Hepatocyte (in vitro differentiated cells): Measurements from ENCODE around the gene TSPEAR. TPM values are rescaled to one million over a fixed set of nuclear protein-coding genes. Genes with fewer than 3 reads are reported as not detected.

Experiments used
- DNase-seq: peaks from one replicate; pipeline ENCODE4 v3.0.0-alpha.2; 2016; ENCODE audit warnings: low spot score
- H2AFZ ChIP-seq: fragments of 200-600 bp; sonication (generic); 2 replicates; pipeline ENCODE4 v1.6.0; 2016; ENCODE audit warnings: antibody characterized with exemption, mild to moderate bottlenecking
- H3K27ac ChIP-seq: fragments of 200-600 bp; sonication (generic); 2 replicates; pipeline ENCODE4 v1.5.1; 2016; ENCODE audit warnings: mild to moderate bottlenecking
- H3K27me3 ChIP-seq: fragments of 200-600 bp; sonication (generic); 2 replicates; pipeline ENCODE4 v1.6.1; 2016
- H3K36me3 ChIP-seq: fragments of 200-600 bp; sonication (generic); replicated peaks from 2 replicates; pipeline ENCODE4 v1.5.1; 2016; ENCODE audit warnings: low read depth; ENCODE audit not compliant: insufficient read depth
- H3K4me1 ChIP-seq: fragments of 200-600 bp; sonication (generic); 2 replicates; pipeline ENCODE4 v1.5.1; 2016; ENCODE audit warnings: mild to moderate bottlenecking, moderate library complexity; ENCODE audit not compliant: insufficient read depth
- H3K4me2 ChIP-seq: fragments of 200-600 bp; sonication (generic); 2 replicates; pipeline ENCODE4 v1.6.0; 2016
- H3K4me3 ChIP-seq: fragments of 200-600 bp; sonication (generic); 2 replicates; pipeline ENCODE4 v1.5.1; 2016; ENCODE audit warnings: mild to moderate bottlenecking
- H3K79me2 ChIP-seq: fragments of 200-600 bp; sonication (generic); 2 replicates; pipeline ENCODE4 v1.6.0; 2017; ENCODE audit warnings: mild to moderate bottlenecking
- H3K9me2 ChIP-seq: fragments of 200-600 bp; sonication (generic); replicated peaks from 2 replicates; pipeline ENCODE4 v1.6.0; 2017; ENCODE audit warnings: mild to moderate bottlenecking; ENCODE audit not compliant: insufficient read depth
- H3K9me3 ChIP-seq: fragments of 200-600 bp; sonication (generic); 2 replicates; pipeline ENCODE4 v1.5.1; 2016; ENCODE audit warnings: low read depth, mild to moderate bottlenecking
- H4K20me1 ChIP-seq: fragments of 200-600 bp; sonication (generic); 2 replicates; pipeline ENCODE4 v1.6.0; 2016; ENCODE audit warnings: mild to moderate bottlenecking; ENCODE audit not compliant: insufficient read depth, poor library complexity, severe bottlenecking
- CTCF ChIP-seq: fragments of 200-600 bp; sonication (generic); IDR thresholded peaks from 2 replicates; pipeline ENCODE4 v1.5.1; 2016; ENCODE audit warnings: antibody characterized with exemption, mild to moderate bottlenecking; ENCODE audit not compliant: poor library complexity
- EZH2 ChIP-seq: fragments of 200-600 bp; sonication (generic); IDR thresholded peaks from 2 replicates; pipeline ENCODE4 v1.6.1; 2016; ENCODE audit warnings: antibody characterized with exemption, mild to moderate bottlenecking, borderline replicate concordance
- EZH2phosphoT487 ChIP-seq: fragments of 200-600 bp; sonication (generic); IDR thresholded peaks from one replicate; pipeline ENCODE4 v1.6.1; 2018; ENCODE audit warnings: antibody characterized with exemption, mild to moderate bottlenecking, low read depth, moderate library complexity; ENCODE audit not compliant: unreplicated experiment, severe bottlenecking
- WGBS: methylation state at CpG from one replicate; pipeline ENCODE4 v1.1.6; 2016; ENCODE audit warnings: low lambda C conversion rate; ENCODE audit errors: missing lambda C conversion rate; 5-methylcytosine and 5-hydroxymethylcytosine counted together
- polyA plus RNA-seq: library from polyadenylated mRNA; unstranded; fragments of >200 nt; fragmentation: Nextera tagmentation; extraction: Ambion mirVana; gene quantifications from 2 replicates; pipeline ENCODE4 v1.2.1, GENCODE V29; 2016
- total RNA-seq: library from RNA; depleted of rRNA; stranded (reverse); fragments of >200 nt; gene quantifications from 2 replicates; pipeline ENCODE4 v1.2.3, GENCODE V29; 2014

TSPEAR gene
- total and polyA plus RNA-seq, 2 experiments from 2014 or later: 0.35 TPM; not detected in 1

GRCh38 chr21:44701541-44701940, 9.8 kb downstream of the TSPEAR start:
- no peaks in the 10 kb centered on the region for H3K79me2 ChIP-seq
- H3K4me2 ChIP-seq: no peak overlapping the region
- H3K27ac ChIP-seq: no peak overlapping the region
- no peaks in the 10 kb centered on the region for H3K36me3 ChIP-seq
- H3K9me2 ChIP-seq: no peaks in the 10 kb centered on the region
- H3K4me1 ChIP-seq: peaks cover 3% of the 10 kb centered on the region
- 59% methylated on average over 12 of the region's 12 CpGs for WGBS
- H3K9me3 ChIP-seq: no peaks in the 10 kb centered on the region
- H3K27me3 ChIP-seq: peaks cover 58% of the 10 kb centered on the region
- H3K4me3 ChIP-seq: no peak overlapping the region
- DNase-seq: no peak
- no peaks in the 10 kb centered on the region for H4K20me1 ChIP-seq
- TF ChIP-seq EZH2phosphoT487 (no peak), EZH2 (no peak), CTCF (no peak)
- H2AFZ ChIP-seq: no peak overlapping the region

DNA sequence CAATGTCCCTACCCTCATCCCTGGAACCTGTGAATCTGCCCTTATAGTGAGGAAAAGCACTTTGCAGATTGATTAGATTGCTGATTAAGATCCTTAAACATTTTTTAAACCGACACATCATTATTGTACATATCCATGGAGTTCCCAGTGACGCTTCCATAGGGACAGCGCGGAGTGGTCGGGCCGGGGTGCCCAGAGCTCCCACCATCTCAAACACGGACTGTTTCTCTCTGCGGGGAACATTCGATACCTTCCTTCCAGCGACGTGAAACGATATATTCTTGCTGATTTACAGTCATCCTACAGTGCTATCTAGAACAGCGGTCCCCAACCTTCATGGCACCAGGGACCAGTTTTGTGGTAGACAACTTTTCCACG, 10.4 kb downstream of the TSPEAR start:
- no peak overlapping the region for H3K27ac ChIP-seq
- H2AFZ ChIP-seq: no peak overlapping the region
- H3K4me1 ChIP-seq: peaks cover 3% of the 10 kb centered on the region
- no peaks in the 10 kb centered on the region for H4K20me1 ChIP-seq
- peaks cover 53% of the 10 kb centered on the region for H3K27me3 ChIP-seq
- H3K4me3 ChIP-seq: no peak overlapping the region
- WGBS: 86% methylated on average over 14 of the region's 14 CpGs
- no peaks in the 10 kb centered on the region for H3K36me3 ChIP-seq
- DNase-seq: no peak
- no peak for TF ChIP-seq CTCF
- no peak for TF ChIP-seq EZH2
- no peak for TF ChIP-seq EZH2phosphoT487
- no peaks in the 10 kb centered on the region for H3K9me3 ChIP-seq
- no peak overlapping the region for H3K4me2 ChIP-seq
- no peaks in the 10 kb centered on the region for H3K9me2 ChIP-seq
- H3K79me2 ChIP-seq: no peaks in the 10 kb centered on the region

GRCh38 chr21:44700101-44701022, 11.0 kb downstream of the TSPEAR start:
- H3K79me2 ChIP-seq: no peaks in the 10 kb centered on the region
- no peak overlapping the region for H3K4me2 ChIP-seq
- no peaks in the 10 kb centered on the region for H4K20me1 ChIP-seq
- H3K36me3 ChIP-seq: no peaks in the 10 kb centered on the region
- no peaks in the 10 kb centered on the region for H3K9me2 ChIP-seq
- H3K9me3 ChIP-seq: no peaks in the 10 kb centered on the region
- H3K27ac ChIP-seq: no peak overlapping the region
- TF ChIP-seq CTCF (no peak), EZH2phosphoT487 (no peak), EZH2 (no peak)
- DNase-seq: no peak
- peaks cover 3% of the 10 kb centered on the region for H3K4me1 ChIP-seq
- peaks cover 48% of the 10 kb centered on the region for H3K27me3 ChIP-seq
- 69% methylated on average over 21 of the region's 21 CpGs for WGBS
- no peak overlapping the region for H2AFZ ChIP-seq
- H3K4me3 ChIP-seq: no peak overlapping the region
